Chondrocyte (in vitro differentiated cells): ENCODE measurements around the gene DEPP1. TPM values are rescaled to one million over a fixed set of nuclear protein-coding genes. Genes with fewer than 3 reads are reported as not detected.

Experiments
- DNase-seq: peaks from one replicate; pipeline ENCODE4 v3.0.0; 2021; ENCODE audit warnings: mixed read lengths, low spot score
- H3K27ac Mint-ChIP-seq: one replicate; pipeline ENCODE4 v1.8.0; 2021; ENCODE audit warnings: mild to moderate bottlenecking, moderate library complexity, mixed read lengths; ENCODE audit not compliant: unreplicated experiment
- H3K27me3 Mint-ChIP-seq: 2 replicates; pipeline ENCODE4 v1.8.0; 2021; ENCODE audit warnings: low read depth, mixed read lengths
- H3K36me3 Mint-ChIP-seq: 2 replicates; pipeline ENCODE4 v1.8.0; 2021; ENCODE audit warnings: low read depth, mixed read lengths
- H3K4me1 Mint-ChIP-seq: 2 replicates; pipeline ENCODE4 v1.8.0; 2021; ENCODE audit warnings: low read depth, mild to moderate bottlenecking, mixed read lengths
- H3K4me3 Mint-ChIP-seq: one replicate; pipeline ENCODE4 v1.8.0; 2021; ENCODE audit warnings: mild to moderate bottlenecking, moderate library complexity, mixed read lengths; ENCODE audit not compliant: unreplicated experiment
- H3K9me3 Mint-ChIP-seq: 2 replicates; pipeline ENCODE4 v1.8.0; 2021; ENCODE audit warnings: low read depth, mixed read lengths
- total RNA-seq: library from RNA; stranded (reverse); gene quantifications from 3 replicates; pipeline ENCODE4 v1.2.1, GENCODE V29; 2021
- TF ChIP-seq, protein P1 (sequence below): fragments of 200-600 bp; sonication (generic); IDR thresholded peaks from 2 replicates; pipeline ENCODE4 v1.5.0; 2021; ENCODE audit warnings: antibody characterized with exemption, mild to moderate bottlenecking, moderate library complexity

Gene DEPP1
- total RNA-seq, 1 donor from 2014 or later: 105 TPM

DNA sequence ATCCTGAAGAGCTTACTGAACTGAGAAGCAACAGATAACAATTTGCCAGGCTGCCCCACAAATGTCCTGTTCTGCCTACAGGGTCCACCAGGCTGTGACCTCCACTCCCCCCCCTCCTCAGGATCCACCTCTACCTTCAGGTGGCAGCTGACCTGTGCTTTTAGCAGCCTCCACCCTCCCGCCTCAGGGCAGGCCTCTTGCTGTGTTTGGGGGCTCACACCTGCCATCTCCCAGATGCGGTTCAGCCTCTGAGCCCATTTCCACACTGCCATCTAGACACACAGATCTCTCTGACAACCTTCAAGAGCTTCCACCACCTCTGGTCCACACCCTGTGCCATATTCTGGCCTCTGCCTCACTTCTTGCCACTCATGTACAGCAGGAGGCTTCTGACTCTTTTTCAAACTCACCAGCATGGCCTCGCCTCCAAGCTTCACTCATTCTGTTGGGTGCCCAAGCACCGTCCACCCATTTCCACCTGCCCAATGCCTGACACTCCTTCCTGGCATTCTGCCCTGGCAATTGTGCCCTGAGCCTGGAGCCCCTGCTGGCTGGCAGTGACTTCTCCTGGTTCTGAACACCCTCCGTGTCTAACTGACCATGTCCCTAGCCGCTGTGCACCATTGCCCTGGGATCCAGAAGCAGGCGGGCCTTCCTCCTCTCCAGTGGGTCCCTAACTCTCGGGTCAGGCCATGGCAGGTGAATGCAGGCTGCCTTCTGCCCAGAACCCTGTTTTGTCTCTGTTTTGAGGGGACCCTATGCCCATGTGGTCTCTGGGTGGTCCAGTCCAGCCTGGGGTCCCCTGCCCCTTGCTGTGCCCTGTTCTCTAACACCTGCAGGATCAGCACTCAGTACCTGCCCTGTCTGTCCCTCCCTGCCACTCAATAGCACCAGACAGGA, 49.0 kb downstream of the DEPP1 start:
- H3K9me3 Mint-ChIP-seq: no peaks in the 10 kb centered on the region
- H3K36me3 Mint-ChIP-seq: peaks cover 1% of the 10 kb centered on the region
- H3K4me1 Mint-ChIP-seq: peaks cover 6% of the 10 kb centered on the region
- H3K4me3 Mint-ChIP-seq: no peak overlapping the region
- H3K27me3 Mint-ChIP-seq: peaks cover 6% of the 10 kb centered on the region
- DNase-seq: no peak
- no peak overlapping the region for H3K27ac Mint-ChIP-seq
- TF ChIP-seq, protein P1, sequence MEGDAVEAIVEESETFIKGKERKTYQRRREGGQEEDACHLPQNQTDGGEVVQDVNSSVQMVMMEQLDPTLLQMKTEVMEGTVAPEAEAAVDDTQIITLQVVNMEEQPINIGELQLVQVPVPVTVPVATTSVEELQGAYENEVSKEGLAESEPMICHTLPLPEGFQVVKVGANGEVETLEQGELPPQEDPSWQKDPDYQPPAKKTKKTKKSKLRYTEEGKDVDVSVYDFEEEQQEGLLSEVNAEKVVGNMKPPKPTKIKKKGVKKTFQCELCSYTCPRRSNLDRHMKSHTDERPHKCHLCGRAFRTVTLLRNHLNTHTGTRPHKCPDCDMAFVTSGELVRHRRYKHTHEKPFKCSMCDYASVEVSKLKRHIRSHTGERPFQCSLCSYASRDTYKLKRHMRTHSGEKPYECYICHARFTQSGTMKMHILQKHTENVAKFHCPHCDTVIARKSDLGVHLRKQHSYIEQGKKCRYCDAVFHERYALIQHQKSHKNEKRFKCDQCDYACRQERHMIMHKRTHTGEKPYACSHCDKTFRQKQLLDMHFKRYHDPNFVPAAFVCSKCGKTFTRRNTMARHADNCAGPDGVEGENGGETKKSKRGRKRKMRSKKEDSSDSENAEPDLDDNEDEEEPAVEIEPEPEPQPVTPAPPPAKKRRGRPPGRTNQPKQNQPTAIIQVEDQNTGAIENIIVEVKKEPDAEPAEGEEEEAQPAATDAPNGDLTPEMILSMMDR: no peak

DNA sequence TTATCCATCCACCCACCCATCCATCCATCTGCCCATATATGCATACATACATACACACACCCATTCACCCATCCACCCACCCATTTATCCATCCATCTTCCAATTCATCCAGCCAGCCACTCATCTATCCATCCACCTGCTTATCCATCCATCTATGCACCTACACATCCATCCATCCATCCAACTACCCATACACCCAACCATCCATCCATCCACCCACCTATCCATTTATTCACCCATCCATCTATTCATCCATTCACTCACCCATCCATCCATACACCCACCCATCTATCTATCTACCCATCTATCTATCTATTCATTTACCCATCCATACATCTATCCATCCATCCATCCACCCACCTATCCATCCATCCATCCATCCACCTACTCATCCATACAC, 50.1 kb downstream of the DEPP1 start:
- no peak for DNase-seq
- H3K4me3 Mint-ChIP-seq: no peak overlapping the region
- H3K27me3 Mint-ChIP-seq: peaks cover 6% of the 10 kb centered on the region
- TF ChIP-seq, protein P1: no peak
- no peaks in the 10 kb centered on the region for H3K4me1 Mint-ChIP-seq
- H3K9me3 Mint-ChIP-seq: no peaks in the 10 kb centered on the region
- peaks cover 1% of the 10 kb centered on the region for H3K36me3 Mint-ChIP-seq
- no peak overlapping the region for H3K27ac Mint-ChIP-seq

DNA sequence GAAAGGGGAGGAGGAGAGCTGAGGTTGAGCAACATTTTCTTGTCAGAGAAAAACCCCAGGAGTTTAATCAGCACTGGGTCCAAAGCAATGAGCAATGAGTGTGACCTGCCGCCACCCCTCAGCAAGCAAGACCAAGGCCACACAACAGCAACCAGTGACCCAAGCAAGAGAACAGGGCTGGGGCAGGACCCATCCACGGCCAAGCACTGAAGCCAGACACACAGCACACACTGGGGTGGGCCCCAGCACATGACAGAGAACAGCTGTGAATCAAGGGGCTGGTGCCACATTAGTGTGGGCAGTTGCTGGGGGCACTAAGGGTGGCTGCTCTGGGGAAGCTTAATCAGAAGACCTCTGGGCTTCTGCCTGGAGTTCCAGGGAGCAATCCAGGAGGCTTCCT, 51.3 kb downstream of the DEPP1 start:
- Mint-ChIP-seq H3K4me3 (no peak overlapping the region), H3K27ac (no peak overlapping the region), H3K36me3 (peaks cover 3% of the 10 kb centered on the region), H3K9me3 (peaks cover 3% of the 10 kb centered on the region), H3K4me1 (no peaks in the 10 kb centered on the region), H3K27me3 (peaks cover 6% of the 10 kb centered on the region)
- TF ChIP-seq, protein P1: no peak
- no peak for DNase-seq

DNA sequence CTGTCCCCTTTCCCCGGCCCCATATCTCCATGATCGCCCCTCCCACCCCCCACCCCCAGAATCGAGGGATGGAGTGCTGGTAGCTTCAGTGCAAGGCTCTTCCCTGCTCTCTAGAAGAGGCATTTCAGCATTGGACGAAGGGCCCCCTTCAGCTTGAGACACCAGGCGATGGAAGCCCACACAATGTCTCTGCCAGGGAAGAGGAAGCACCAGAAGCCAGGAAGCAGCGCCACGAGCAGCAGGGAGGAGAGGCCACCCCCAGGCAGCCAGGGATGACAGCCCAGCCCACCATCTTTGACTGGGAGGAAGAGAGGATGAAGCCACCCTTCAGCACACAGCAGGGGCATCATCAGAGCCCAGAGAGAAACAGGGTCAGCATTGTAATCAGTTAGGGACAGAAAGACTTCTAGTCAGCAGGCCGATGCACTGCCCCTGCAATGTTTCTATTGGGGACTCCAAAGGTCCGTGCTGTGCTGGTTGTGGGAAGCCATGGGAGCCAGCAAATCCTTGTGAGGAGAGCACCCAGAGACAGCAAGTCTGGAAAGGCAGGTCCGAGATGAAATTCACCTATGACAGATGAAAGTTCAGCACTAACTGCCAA, 51.8 kb downstream of the DEPP1 start:
- no peak overlapping the region for H3K27ac Mint-ChIP-seq
- H3K27me3 Mint-ChIP-seq: peaks cover 6% of the 10 kb centered on the region
- DNase-seq: no peak
- no peaks in the 10 kb centered on the region for H3K4me1 Mint-ChIP-seq
- peaks cover 3% of the 10 kb centered on the region for H3K9me3 Mint-ChIP-seq
- no peak overlapping the region for H3K4me3 Mint-ChIP-seq
- H3K36me3 Mint-ChIP-seq: peaks cover 3% of the 10 kb centered on the region
- TF ChIP-seq, protein P1: no peak

Other genes starting within 250 kb of the DEPP1 start
- not detected in 3 replicates for gene TMEM72, start 67.5 kb downstream of the DEPP1 start, total RNA-seq
- 24.6 to 37.8 TPM (median 35.9 TPM) in 3 replicates for gene RASSF4, start 19.0 kb downstream of the DEPP1 start, total RNA-seq
- gene ZNF22, start 22.1 kb upstream of the DEPP1 start, total RNA-seq: 15.5 to 21.6 TPM (median 19.8 TPM) in 3 replicates